Gastroesophageal sphincter (tissue), 4 donors: Measurements from ENCODE around the gene BAIAP3. TPM values are rescaled to one million over a fixed set of nuclear protein-coding genes. Genes with fewer than 3 reads are reported as not detected.

Source experiments
- ATAC-seq: fragments of 150-250 bp; one replicate; pipeline ENCODE4 v1.9.1; 2016; ENCODE audit warnings: mild to moderate bottlenecking, moderate library complexity
- H3K27ac ChIP-seq, 4 donors: fragments of 200-600 bp; sonication (generic) in 3 of 4; 1 replicate in 3 of 4; 2 replicates in 1 of 4; pipeline ENCODE4 v1.5.1; 2016 to 2019
- H3K27me3 ChIP-seq: fragments of 200-600 bp; sonication (generic); one replicate; pipeline ENCODE4 v1.5.1; 2019
- H3K36me3 ChIP-seq, 2 donors: fragments of 200-600 bp; sonication (generic); one replicate each; pipeline ENCODE4 v1.5.1; 2019; ENCODE audit warnings: control low read depth in 1 of 2
- H3K4me1 ChIP-seq, 3 donors: fragments of 200-600 bp; sonication (generic); 1 replicate in 2 of 3; 2 replicates in 1 of 3; pipeline ENCODE4 v1.5.1; 2016 to 2019; ENCODE audit warnings: control low read depth in 2 of 3
- H3K4me3 ChIP-seq, 2 donors: fragments of 200-600 bp; sonication (generic); one replicate each; pipeline ENCODE4 v1.5.1; 2019; ENCODE audit warnings: mild to moderate bottlenecking in 1 of 2, moderate library complexity in 1 of 2
- H3K9me3 ChIP-seq, 3 donors: fragments of 200-600 bp; sonication (generic); one replicate each; pipeline ENCODE4 v1.5.1; 2017 to 2019; ENCODE audit warnings: control low read depth in 2 of 3
- CTCF ChIP-seq, 4 experiments: fragments of 200-600 bp in 2 of 4; fragments of 450-650 bp in 2 of 4; sonication (generic) in 1 of 4; IDR thresholded peaks; one replicate each; pipeline ENCODE4 v1.5.1; 2017 to 2019; ENCODE audit warnings: antibody characterized with exemption in 4 of 4, mild to moderate bottlenecking in 2 of 4, moderate library complexity in 2 of 4
- EP300 ChIP-seq: sonication (generic); formaldehyde crosslinking; IDR thresholded peaks from one replicate; pipeline ENCODE4 v1.6.1; 2017; ENCODE audit warnings: antibody characterized with exemption, mild to moderate bottlenecking
- POLR2A ChIP-seq, 2 donors: fragments of 450-650 bp; IDR thresholded peaks; one replicate each; pipeline ENCODE4 v1.6.1; 2017; ENCODE audit warnings: antibody characterized with exemption in 2 of 2, mild to moderate bottlenecking in 2 of 2, moderate library complexity in 1 of 2
- POLR2AphosphoS5 ChIP-seq: sonication (generic); formaldehyde crosslinking; IDR thresholded peaks from one replicate; pipeline ENCODE4 v1.6.1; 2017; ENCODE audit warnings: antibody characterized with exemption
- WGBS, 2 donors: methylation state at CpG; one replicate each; pipeline ENCODE4 v1.1.5; 2018; ENCODE audit warnings: low coverage in 1 of 2; 5-methylcytosine and 5-hydroxymethylcytosine counted together
- total RNA-seq, 4 donors: library from RNA; depleted of rRNA; stranded (reverse); fragments of >200 nt; gene quantifications; one replicate each; pipeline ENCODE4 v1.1.0, GENCODE V29; 2016

Gene BAIAP3
- total RNA-seq, 4 donors from 2014 or later = 1.1 to 14.2 (median 3.0) TPM

GRCh38 chr16:1308977-1309885, 24.2 kb upstream of the BAIAP3 start, which contains the start of gene UBE2I:
Gene UBE2I (plus strand): TSS chr16:1309636. CDS start chr16:1314031, 4,395 bp downstream.
- TF ChIP-seq POLR2A (IDR thresholded peaks at IDR 0.05) = peak; percentile 55 to 66
- TF ChIP-seq CTCF (IDR thresholded peaks at IDR 0.05) = no peak
- peak; percentile 45 for TF ChIP-seq POLR2AphosphoS5
- Histone ChIP-seq H3K36me3 (peaks cover 0 to 13% of the 10 kb centered on the region in 2 donors), H3K4me1 (peaks cover 0 to 48% (median 31%) of the 10 kb centered on the region in 3 donors), H3K27ac (peak within 1 kb of the TSS; percentile 88 to 98 (median 92)), H3K4me3 (peak within 1 kb of the TSS; percentile 78 to 81), H3K9me3 (no peaks in the 10 kb centered on the region), H3K27me3 (peaks cover 1% of the 10 kb centered on the region)
- ATAC-seq = peak; percentile 90
- WGBS, 2 donors = no CpG with 5 or more reads among the region's 117 CpGs

DNA sequence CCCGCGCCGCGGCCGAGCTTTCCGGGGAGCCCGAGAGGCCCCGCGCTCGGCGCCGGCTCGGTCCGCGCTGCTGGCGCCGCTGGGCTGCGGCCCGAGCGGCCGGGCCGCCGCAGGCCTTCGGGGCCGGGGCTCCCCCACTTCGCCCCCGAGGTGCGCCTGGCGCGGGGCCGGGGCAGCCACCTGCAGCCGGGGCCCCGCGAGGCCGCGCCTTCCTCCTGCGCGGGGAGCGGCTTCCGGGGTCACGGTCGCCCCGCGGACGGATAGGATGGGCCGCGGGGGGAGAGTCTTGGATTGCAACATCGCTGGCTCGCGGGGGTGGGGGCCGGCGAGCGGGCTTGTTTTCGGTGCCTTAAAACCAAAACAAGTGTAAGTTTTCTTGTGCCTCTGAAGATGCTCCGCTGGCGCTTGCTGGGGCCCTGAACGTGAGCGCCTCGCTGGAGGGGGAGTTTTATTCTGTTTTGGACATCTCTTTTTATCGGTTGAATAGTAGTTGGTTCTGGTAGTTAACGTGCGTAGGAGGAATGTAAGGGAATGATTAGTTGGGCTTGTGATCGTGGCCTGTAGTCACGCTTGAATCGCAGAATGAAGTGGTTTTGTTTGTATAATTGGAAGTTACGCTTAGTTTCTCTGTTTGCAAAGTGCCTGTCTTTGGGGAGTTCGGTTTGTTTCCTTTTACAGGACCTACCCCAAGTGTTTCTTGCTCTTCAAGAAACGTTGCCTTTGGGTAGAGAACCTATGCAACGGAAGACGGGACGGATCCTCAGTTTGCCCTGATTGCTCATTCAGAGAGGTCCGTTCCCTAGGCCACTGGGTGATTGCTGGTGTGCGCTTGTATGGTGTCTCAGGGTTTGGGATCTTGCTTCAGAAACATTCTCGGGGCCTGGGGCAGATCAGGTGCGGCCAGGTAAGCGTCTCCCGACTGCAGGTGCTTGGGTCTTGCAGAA, 23.3 kb upstream of the BAIAP3 start:
- Histone ChIP-seq H3K4me1 (peaks cover 0 to 58% (median 31%) of the 10 kb centered on the region in 3 donors), H3K4me3 (peak overlapping the region; percentile 78 to 81), H3K27me3 (no peaks in the 10 kb centered on the region), H3K9me3 (no peaks in the 10 kb centered on the region), H3K27ac (peak overlapping the region in 3 of 4 donors; percentile 88 to 98 (median 96)), H3K36me3 (peaks cover 0 to 22% of the 10 kb centered on the region in 2 donors)
- TF ChIP-seq POLR2AphosphoS5 (peak; percentile 48), POLR2A (IDR thresholded peaks at IDR 0.05) (no peak)
- 3% methylated on average over 16 to 19 of the region's 77 CpGs for WGBS, 2 donors
- ATAC-seq = peak; percentile 41

DNA sequence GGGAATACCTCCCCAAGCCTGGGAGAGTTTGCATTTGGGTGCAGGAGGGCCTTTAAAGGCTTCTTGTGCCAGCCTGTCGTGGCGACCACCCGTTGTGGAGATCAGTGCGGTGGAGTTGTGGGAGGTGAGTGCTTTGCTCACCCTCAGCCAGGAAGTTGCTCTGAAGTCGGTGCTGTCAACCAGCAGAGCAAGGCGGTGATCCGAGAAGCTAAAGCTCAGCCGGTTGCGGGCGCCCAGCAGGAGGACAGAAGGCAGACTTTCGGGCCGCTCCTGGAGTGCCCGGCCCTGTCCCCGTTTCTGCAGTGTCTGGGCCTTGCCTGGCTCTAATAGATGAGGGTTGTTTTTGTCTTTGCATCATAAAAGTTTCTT, 22.6 kb upstream of the BAIAP3 start:
- Histone ChIP-seq H3K4me1 (peaks cover 0 to 62% (median 31%) of the 10 kb centered on the region in 3 donors), H3K27me3 (no peaks in the 10 kb centered on the region), H3K9me3 (no peaks in the 10 kb centered on the region), H3K27ac (peak overlapping the region in 3 of 4 donors; percentile 88 to 98 (median 96)), H3K4me3 (peak overlapping the region; percentile 78 to 81), H3K36me3 (peaks cover 0 to 29% of the 10 kb centered on the region in 2 donors)
- TF ChIP-seq POLR2A (IDR thresholded peaks at IDR 0.05) (no peak), CTCF (IDR thresholded peaks at IDR 0.05) (no peak), POLR2AphosphoS5 (no peak), EP300 (no peak)
- no peak for ATAC-seq
- WGBS, 2 donors = 2 to 8% methylated on average over 9 of the region's 14 CpGs

GRCh38 chr16:1311212-1311737, 22.2 kb upstream of the BAIAP3 start:
- 8% methylated on average over 2 of the region's 13 CpGs; no CpG with 5 or more reads in 1 of the 2 donors for WGBS, 2 donors
- H3K9me3 ChIP-seq = no peaks in the 10 kb centered on the region
- peak overlapping the region; percentile 78 to 81 for H3K4me3 ChIP-seq
- no peak for TF ChIP-seq EP300
- no peak for TF ChIP-seq POLR2AphosphoS5
- no peak for TF ChIP-seq POLR2A (IDR thresholded peaks at IDR 0.05)
- TF ChIP-seq CTCF (IDR thresholded peaks at IDR 0.05) = no peak
- peak overlapping the region in 3 of 4 donors; percentile 88 to 98 (median 96) for H3K27ac ChIP-seq
- H3K4me1 ChIP-seq = peaks cover 0 to 62% (median 31%) of the 10 kb centered on the region in 3 donors
- H3K36me3 ChIP-seq = peaks cover 0 to 33% of the 10 kb centered on the region in 2 donors
- no peak for ATAC-seq
- no peaks in the 10 kb centered on the region for H3K27me3 ChIP-seq
